Islet of Langerhans (tissue), 1 donor: ENCODE data around the gene RALA.

ENCODE experiments used
- FAIRE-seq: peaks from one replicate; lab custom pipeline; 2011; peaks lifted over from hg19 to GRCh38; lab: Jason Lieb, UNC

RALA gene

GRCh38 chr7:39623047-39623731 lies at the start of gene RALA:
Gene RALA, plus strand, starts transcription at chr7:39623572. Its CDS starts 63,096 bp downstream, at chr7:39686668.
- no peak for FAIRE-seq

DNA sequence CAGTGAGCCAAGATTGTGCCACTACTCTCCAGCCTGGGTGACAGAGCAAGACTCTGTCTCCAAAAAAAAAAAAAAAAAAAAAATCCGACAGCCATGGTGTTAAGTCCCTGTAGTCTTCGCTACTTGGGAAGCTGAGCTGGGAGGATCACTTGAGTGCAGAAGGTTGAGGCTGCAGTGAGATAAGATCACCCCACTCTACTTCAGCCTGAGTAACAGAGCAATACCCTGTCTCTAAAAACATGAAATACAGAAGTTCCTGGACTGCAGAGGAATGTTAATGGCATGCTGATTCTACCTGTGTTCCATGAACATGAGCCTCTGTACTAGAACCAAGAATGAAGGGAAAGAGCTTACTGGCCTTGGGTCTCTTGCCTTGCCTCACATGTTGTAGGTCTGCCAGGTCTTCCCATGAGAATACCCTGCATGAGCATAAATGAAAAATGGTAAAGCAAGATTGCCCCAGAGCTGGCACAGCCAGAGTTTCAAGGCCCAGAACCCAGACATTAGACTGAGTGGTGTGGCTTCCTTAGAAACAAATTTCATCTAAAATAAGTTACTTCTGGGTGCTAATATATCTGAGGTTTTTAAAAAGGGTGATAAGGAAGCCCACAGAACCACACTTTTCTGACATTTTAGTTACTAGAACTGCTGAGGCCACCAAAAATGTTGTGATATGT lies 48.6 kb upstream of the RALA start:
- FAIRE-seq: no peak

- no peak for FAIRE-seq
Measured at GRCh38 chr7:39577229-39577874, 46.0 kb upstream of the RALA start.

GRCh38 chr7:39580149-39580874 lies 43.1 kb upstream of the RALA start:
- peak; percentile 97 for FAIRE-seq

GRCh38 chr7:39582536-39582935 lies 40.8 kb upstream of the RALA start:
- FAIRE-seq: no peak

- FAIRE-seq: no peak
Measured at GRCh38 chr7:39583539-39583938, 39.8 kb upstream of the RALA start.

- FAIRE-seq: no peak
Measured at GRCh38 chr7:39587393-39587792, 36.0 kb upstream of the RALA start.

- no peak for FAIRE-seq
Measured at GRCh38 chr7:39588416-39588815, 35.0 kb upstream of the RALA start.

- no peak for FAIRE-seq
Measured at GRCh38 chr7:39589323-39590111, 33.9 kb upstream of the RALA start.

- no peak for FAIRE-seq
Measured at GRCh38 chr7:39592586-39592985, 30.8 kb upstream of the RALA start.

- no peak for FAIRE-seq
Measured at GRCh38 chr7:39594988-39595620, 28.3 kb upstream of the RALA start.

DNA sequence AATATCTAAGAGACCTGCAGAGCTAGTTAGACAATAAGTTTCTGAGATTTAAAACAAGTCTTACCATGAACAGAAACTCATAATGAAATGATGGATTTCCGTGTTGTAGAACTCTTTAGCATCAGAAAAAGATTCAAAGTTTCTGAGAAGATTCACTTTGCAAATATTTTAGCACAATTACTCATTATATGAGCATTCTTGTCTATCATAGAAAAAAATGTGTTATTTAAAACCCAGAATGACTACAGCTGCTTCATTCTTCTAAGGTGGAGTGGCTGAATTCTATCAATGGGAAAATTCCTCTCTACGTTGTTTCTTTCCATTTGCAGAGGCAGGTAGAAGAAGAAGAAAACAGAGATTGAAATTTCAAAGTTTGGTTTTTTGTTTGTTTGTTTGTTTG lies 21.0 kb upstream of the RALA start:
- no peak for FAIRE-seq

DNA sequence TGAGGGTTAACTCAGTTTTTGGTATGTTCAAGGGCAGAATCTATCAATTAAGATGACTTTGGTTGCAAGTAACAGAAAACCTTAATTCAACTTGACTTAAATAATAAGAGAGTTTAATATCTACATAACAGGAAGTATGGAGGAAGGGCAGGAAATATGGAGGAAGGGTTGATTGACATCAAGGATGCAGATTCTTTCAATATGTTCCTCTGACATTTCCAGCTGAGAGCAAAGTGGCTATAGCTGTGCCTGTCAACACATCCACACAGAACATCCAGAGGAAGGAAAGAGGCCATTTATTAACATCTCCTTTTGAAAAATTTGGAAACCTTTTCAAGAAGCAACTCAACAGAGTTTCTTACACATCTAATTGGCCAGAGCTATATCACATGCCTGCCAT lies 19.4 kb upstream of the RALA start:
- no peak for FAIRE-seq

GRCh38 chr7:39605087-39605486 lies 18.3 kb upstream of the RALA start:
- FAIRE-seq: no peak

DNA sequence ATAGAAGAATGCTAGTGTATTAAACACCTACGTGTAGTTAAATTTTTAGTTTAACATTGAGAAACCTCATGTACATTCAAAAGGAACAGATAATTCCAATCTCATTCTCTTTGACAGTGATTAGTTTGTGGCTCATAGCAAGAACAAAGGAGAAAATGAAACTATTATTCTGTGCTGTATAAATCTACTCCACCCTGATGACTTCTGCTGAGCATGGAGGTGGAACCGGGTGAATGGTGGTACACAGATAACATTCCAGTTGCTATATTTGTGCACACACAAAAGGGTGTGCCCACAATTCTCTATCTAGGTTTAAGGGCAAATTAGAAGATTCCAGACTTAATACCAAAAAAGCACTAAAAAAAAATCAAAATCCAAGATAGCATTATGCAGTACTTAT lies 17.0 kb upstream of the RALA start:
- FAIRE-seq: no peak

DNA sequence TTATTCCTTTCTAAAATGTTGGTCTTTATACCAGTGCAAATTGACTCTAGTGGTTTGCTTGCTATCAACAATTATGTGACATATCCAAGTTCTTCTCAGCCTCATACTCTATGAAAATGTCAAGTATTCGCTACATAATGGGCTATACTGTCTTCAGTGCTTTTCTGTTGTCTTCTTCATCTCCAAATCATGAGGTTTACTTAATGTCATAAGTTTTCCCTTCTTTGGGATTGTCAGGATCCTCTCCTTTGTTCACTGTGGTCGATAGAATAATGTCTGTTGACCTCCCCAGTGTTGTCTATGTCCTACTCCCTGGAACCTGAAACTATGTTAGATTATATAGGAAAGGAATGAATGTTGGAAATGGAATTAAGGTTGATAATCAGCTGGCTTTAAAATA lies 16.4 kb upstream of the RALA start:
- no peak for FAIRE-seq

- FAIRE-seq: no peak
Measured at GRCh38 chr7:39607865-39608264, 15.5 kb upstream of the RALA start.

DNA sequence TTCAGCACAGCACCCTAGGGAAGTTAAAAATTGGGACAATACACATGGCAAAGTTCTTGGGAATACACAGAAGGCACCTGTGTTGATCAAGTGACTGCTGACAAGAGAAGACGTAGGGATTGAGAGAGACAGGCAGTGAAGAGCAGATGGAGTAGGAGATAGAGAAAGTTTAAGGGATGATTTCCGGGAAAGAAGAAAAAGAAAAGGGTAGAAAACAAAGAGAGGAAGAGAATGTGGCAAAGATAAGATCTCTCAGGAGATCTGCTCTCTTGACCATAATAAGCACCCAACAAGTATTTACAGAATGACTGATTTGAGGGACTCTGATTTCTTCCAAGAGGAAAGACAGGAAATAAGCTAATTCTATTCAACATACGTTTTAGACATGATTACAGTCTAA lies 15.1 kb upstream of the RALA start:
- no peak for FAIRE-seq

DNA sequence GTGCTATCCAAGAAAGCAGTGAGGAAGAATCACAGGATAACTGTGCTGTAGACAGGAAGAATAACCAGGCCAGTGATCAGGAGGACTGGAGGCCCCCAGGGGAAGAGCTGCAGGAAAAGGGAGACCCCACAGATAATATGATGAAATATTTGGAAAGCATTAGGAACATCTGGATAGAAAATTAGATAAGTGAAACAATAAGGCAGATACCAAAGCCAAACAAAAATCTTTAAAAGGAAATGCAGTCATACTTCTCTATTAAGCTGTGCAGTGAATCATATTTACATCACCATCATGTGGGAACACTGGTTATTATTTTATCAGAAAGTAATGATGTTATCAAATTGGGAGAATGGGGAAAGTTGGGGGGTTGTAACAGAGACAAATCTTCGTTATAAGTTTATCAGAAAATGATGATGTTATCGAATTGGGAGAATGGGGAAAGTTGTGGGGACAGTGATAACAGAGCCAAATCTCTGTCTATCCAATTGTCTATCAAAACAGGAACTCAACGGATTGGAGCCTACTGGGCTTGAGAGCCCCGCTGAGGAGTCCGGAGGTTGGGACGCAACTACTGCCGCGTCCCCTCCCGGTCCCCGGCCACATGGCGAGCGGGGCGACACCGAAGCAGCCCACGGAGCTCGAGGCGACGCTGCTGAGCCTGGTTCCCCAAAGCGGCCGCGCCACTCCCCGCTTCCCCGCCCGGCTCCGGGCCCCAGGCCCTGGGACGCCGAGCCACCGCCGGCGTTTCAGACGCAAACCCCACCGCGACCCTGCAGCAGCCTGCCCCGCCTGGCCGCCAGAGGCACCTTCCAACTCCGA lies 14.0 kb upstream of the RALA start:
- FAIRE-seq: no peak

DNA sequence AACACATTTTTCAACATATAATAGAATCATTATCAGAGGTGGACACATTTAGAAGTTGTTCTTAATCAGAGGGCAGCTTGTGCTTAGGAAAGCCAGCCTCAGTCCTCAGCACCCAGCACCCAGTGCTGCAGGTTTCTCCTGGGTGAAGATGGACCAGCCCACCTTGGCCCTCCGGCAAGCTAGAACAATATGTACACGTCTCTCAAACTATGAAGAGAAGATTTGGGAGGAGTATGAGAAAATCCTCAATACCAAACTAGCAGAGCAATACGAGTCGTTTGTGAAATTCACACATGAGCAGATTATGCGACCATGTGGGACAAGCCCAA lies 13.5 kb upstream of the RALA start:
- FAIRE-seq: no peak

DNA sequence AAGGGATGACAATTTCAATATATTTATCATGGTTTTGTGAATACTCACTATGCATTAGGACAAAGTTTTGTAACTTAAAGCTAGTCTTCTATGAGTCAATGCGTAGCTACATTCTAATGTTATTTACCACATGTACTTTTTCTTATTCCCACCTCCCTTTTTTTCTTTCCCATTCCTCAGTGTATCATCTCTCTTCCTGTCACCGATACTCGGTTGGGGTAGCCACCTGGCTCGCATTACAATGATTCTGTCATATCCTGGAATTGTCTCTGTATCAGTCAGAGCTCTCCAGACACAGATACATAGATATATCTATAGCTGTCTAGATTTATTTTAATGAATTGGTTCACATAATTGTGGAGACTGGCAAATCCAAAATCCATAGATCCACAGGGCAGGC lies 9.8 kb upstream of the RALA start:
- no peak for FAIRE-seq
